SK-N-SH (cell line): ENCODE results near the gene PXDN. TPM values are rescaled to one million over a fixed set of nuclear protein-coding genes. Genes with fewer than 3 reads are reported as not detected.

Experiments used
- CTCF ChIA-PET: fragments of 300-600, 350-600 bp; formaldehyde crosslinking; extraction: SDS; loops from one replicate; lab custom pipeline; 2021; lab: Yijun Ruan, JAX
- POLR2A ChIA-PET: fragments of 350-600 bp; sonication (Branson Sonifier 250); formaldehyde crosslinking; extraction: SDS; loops from one replicate; lab custom pipeline; 2020; ENCODE audit warnings: antibody characterized with exemption, inconsistent platforms; lab: Yijun Ruan, JAX
- DNase-seq: peaks from one replicate; pipeline ENCODE4 v3.0.0; 2012
- H2AFZ ChIP-seq: fragments of 200-600 bp; sonication (generic); 2 replicates; pipeline ENCODE4 v1.8.1; 2016; ENCODE audit warnings: antibody characterized with exemption, mild to moderate bottlenecking, low read depth
- H3F3A ChIP-seq: fragments of 200-600 bp; sonication (generic); replicated peaks from 2 replicates; pipeline ENCODE3; 2016; ENCODE audit warnings: antibody characterized with exemption, mild to moderate bottlenecking; ENCODE audit not compliant: insufficient read depth
- H3K27ac ChIP-seq, 2 experiments: fragments of 200-500 bp in 1 of 2; fragments of 200-600 bp in 1 of 2; sonication (Bioruptor generic) in 1 of 2; sonication (generic), shearing (Covaris generic) in 1 of 2; 2 replicates each; pipeline versions ENCODE4 v1.5.1 to v1.6.1; 2014 to 2016; ENCODE audit warnings: low read depth in 2 of 2, inconsistent platforms in 1 of 2, low read length in 1 of 2, mild to moderate bottlenecking in 1 of 2, mixed read lengths in 1 of 2
- H3K27me3 ChIP-seq: fragments of 200-600 bp; sonication (generic), shearing (Covaris generic); 2 replicates; pipeline ENCODE4 v1.6.1; 2016; ENCODE audit warnings: mixed run types; ENCODE audit not compliant: insufficient read depth
- H3K36me3 ChIP-seq, 2 experiments: fragments of 200-500 bp in 1 of 2; fragments of 200-600 bp in 1 of 2; sonication (Bioruptor generic) in 1 of 2; sonication (generic) in 1 of 2; replicated peaks in 1 of 2; 2 replicates each; pipeline versions ENCODE3 to v1.5.1; 2014 to 2016; ENCODE audit warnings: low read length in 1 of 2, mild to moderate bottlenecking in 1 of 2; ENCODE audit not compliant: insufficient read depth in 2 of 2, control insufficient read depth in 1 of 2
- H3K4me1 ChIP-seq, 2 experiments: fragments of 200-500 bp in 1 of 2; fragments of 200-600 bp in 1 of 2; sonication (Bioruptor generic) in 1 of 2; sonication (generic), shearing (Covaris generic) in 1 of 2; 2 replicates each; pipeline versions ENCODE4 v1.5.1 to v1.6.1; 2014 to 2016; ENCODE audit warnings: low read depth in 1 of 2, low read length in 1 of 2, mixed run types in 1 of 2; ENCODE audit not compliant: insufficient read depth in 2 of 2, control insufficient read depth in 1 of 2
- H3K4me2 ChIP-seq: fragments of 200-600 bp; sonication (generic), shearing (Covaris generic); 2 replicates; pipeline ENCODE4 v1.6.1; 2017; ENCODE audit warnings: mixed run types
- H3K4me3 ChIP-seq, 2 experiments: fragments of 200-500 bp in 1 of 2; fragments of 200-600 bp in 1 of 2; sonication (Bioruptor generic) in 1 of 2; sonication (generic), shearing (Covaris generic) in 1 of 2; 2 replicates each; pipeline versions ENCODE4 v1.5.1 to v1.8.1; 2014 to 2016; ENCODE audit warnings: low read depth in 2 of 2, inconsistent platforms in 1 of 2, low read length in 1 of 2, mild to moderate bottlenecking in 1 of 2, mixed read lengths in 1 of 2, moderate library complexity in 1 of 2
- H3K79me2 ChIP-seq: fragments of 200-600 bp; sonication (generic); 2 replicates; pipeline ENCODE4 v1.8.1; 2017; ENCODE audit warnings: mild to moderate bottlenecking; ENCODE audit not compliant: insufficient read depth
- H3K9ac ChIP-seq: fragments of 200-600 bp; sonication (generic); 2 replicates; pipeline ENCODE4 v1.6.1; 2017; ENCODE audit warnings: mixed run types
- H3K9me2 ChIP-seq: fragments of 200-600 bp; sonication (generic); 2 replicates; pipeline ENCODE4 v1.6.1; 2017; ENCODE audit warnings: mixed run types
- H3K9me3 ChIP-seq: fragments of 200-600 bp; sonication (generic); 2 replicates; pipeline ENCODE4 v1.6.1; 2017; ENCODE audit warnings: mixed run types, mild to moderate bottlenecking, moderate library complexity
- H4K20me1 ChIP-seq: fragments of 200-600 bp; sonication (generic); 2 replicates; pipeline ENCODE4 v1.6.1; 2017; ENCODE audit warnings: mild to moderate bottlenecking, mixed run types; ENCODE audit not compliant: insufficient read depth
- EP300 ChIP-seq, 2 experiments: IDR thresholded peaks; 2 replicates each; pipeline versions ENCODE4 v1.4.0 to v1.6.1; 2012; ENCODE audit warnings: borderline replicate concordance in 1 of 2, low read depth in 1 of 2, low read length in 1 of 2
- EZH2phosphoT487 ChIP-seq: fragments of 200-600 bp; sonication (generic); IDR thresholded peaks from 2 replicates; pipeline ENCODE4 v1.6.1; 2017; ENCODE audit warnings: low read depth, mixed run types, mild to moderate bottlenecking, antibody characterized with exemption, moderate library complexity, borderline replicate concordance
- FOSL2 ChIP-seq: IDR thresholded peaks from 2 replicates; pipeline ENCODE4 v1.4.0; 2012; ENCODE audit warnings: low read depth, mild to moderate bottlenecking, moderate library complexity, borderline replicate concordance
- GABPA ChIP-seq: IDR thresholded peaks from 2 replicates; pipeline ENCODE4 v1.4.0; 2012; ENCODE audit warnings: low read depth, mild to moderate bottlenecking
- IRF3 ChIP-seq: fragments of 150-350 bp; IDR thresholded peaks from 2 replicates; pipeline ENCODE4 v1.6.1; 2016; ENCODE audit warnings: mild to moderate bottlenecking, low read depth, low read length
- JUND ChIP-seq: IDR thresholded peaks from 2 replicates; pipeline ENCODE4 v1.4.0; 2012
- MAX ChIP-seq: IDR thresholded peaks from 2 replicates; pipeline ENCODE4 v1.4.0; 2012; ENCODE audit warnings: low read depth
- MXI1 ChIP-seq: IDR thresholded peaks from 2 replicates; pipeline ENCODE4 v1.6.1; 2012; ENCODE audit warnings: mild to moderate bottlenecking, low read depth, low read length, improper control_type of control experiment
- NRF1 ChIP-seq: IDR thresholded peaks from 2 replicates; pipeline ENCODE4 v1.6.1; 2012; ENCODE audit warnings: low read depth, mild to moderate bottlenecking, low read length
- RAD21 ChIP-seq: IDR thresholded peaks from 2 replicates; pipeline ENCODE4 v1.6.1; 2012; ENCODE audit warnings: mild to moderate bottlenecking, low read length
- RCOR1 ChIP-seq: fragments of 150-350 bp; IDR thresholded peaks from 2 replicates; pipeline ENCODE4 v1.6.1; 2017; ENCODE audit warnings: antibody characterized with exemption, low read length
- REST ChIP-seq: IDR thresholded peaks from 2 replicates; pipeline ENCODE4 v1.6.1; 2012; ENCODE audit warnings: mild to moderate bottlenecking, low read depth, low read length, moderate library complexity
- SIN3A ChIP-seq: IDR thresholded peaks from 2 replicates; pipeline ENCODE4 v1.6.1; 2012; ENCODE audit warnings: low read depth, mild to moderate bottlenecking, low read length, moderate library complexity, borderline replicate concordance
- TAF1 ChIP-seq: IDR thresholded peaks from 2 replicates; pipeline ENCODE4 v1.6.1; 2012; ENCODE audit warnings: low read depth, mild to moderate bottlenecking, low read length, moderate library complexity, borderline replicate concordance
- TCF12 ChIP-seq: IDR thresholded peaks from 2 replicates; pipeline ENCODE4 v1.4.0; 2012
- WGBS: methylation state at CpG from one replicate; pipeline ENCODE4 v1.1.6; 2017; ENCODE audit warnings: low lambda C conversion rate; 5-methylcytosine and 5-hydroxymethylcytosine counted together
- polyA plus RNA-seq, 3 experiments: library from polyadenylated mRNA; depleted of rRNA; stranded (reverse); fragments of >200 nt; gene quantifications; 2 replicates each; pipeline ENCODE4 v1.2.3, GENCODE V29; 2012
- TF ChIP-seq, protein P1 (sequence below): IDR thresholded peaks from 2 replicates; pipeline ENCODE4; 2012
- TF ChIP-seq, protein P2 (sequence below): IDR thresholded peaks from 2 replicates; pipeline ENCODE4 v1.4.0; 2012; ENCODE audit warnings: low read depth, borderline replicate concordance
- TF ChIP-seq, protein P3 (sequence below): fragments of 150-350 bp; IDR thresholded peaks from 2 replicates; pipeline ENCODE4 v1.6.1; 2017; ENCODE audit warnings: antibody characterized with exemption, low read length, low read depth, borderline replicate concordance
- TF ChIP-seq, protein P4 (sequence below): IDR thresholded peaks from 2 replicates; pipeline ENCODE4 v1.4.0; 2012; ENCODE audit warnings: low read depth, borderline replicate concordance

The PXDN gene
- polyA plus RNA-seq, 1 of the 3 experiments (the other 2 are of a cell fraction), result 146 TPM

GRCh38 chr2:1661891-1662605, 82.3 kb downstream of the PXDN start:
- no peaks in the 10 kb centered on the region for H3F3A ChIP-seq
- peaks cover 0 to 21% of the 10 kb centered on the region in 2 experiments; a peak in 1 of 4 replicates for H3K4me1 ChIP-seq
- ChIA-PET POLR2A (no interaction called here), CTCF (interaction anchor here (0.8 to 3.6 kb wide), 6 partner anchors 13 to 89 kb away, joined by 3 to 15 read pairs (median 4); no protein-coding TSS in a partner anchor)
- no peak overlapping the region for H3K4me2 ChIP-seq
- DNase-seq, result no peak
- H3K9me3 ChIP-seq, result no peaks in the 10 kb centered on the region
- no peaks in the 10 kb centered on the region for H3K9me2 ChIP-seq
- H4K20me1 ChIP-seq, result no peaks in the 10 kb centered on the region
- no peak overlapping the region for H2AFZ ChIP-seq
- H3K36me3 ChIP-seq, result peaks cover 68 to 86% of the 10 kb centered on the region in 2 experiments
- no peaks in the 10 kb centered on the region for H3K27me3 ChIP-seq
- H3K9ac ChIP-seq, result no peak overlapping the region
- H3K27ac ChIP-seq, result no peak overlapping the region; a peak in 1 of 4 replicates
- peaks cover 3% of the 10 kb centered on the region; the same call in 1 of the 2 replicates for H3K79me2 ChIP-seq
- TF ChIP-seq REST (no peak), GABPA (no peak), RAD21 (no peak), FOSL2 (no peak), SIN3A (no peak), EP300 (IDR thresholded peaks at IDR 0.05; ENCODE audit: borderline replicate concordance in 1 of 2, low read depth in 1 of 2, low read length in 1 of 2) (no peak), RCOR1 (no peak), TAF1 (no peak), JUND (no peak), MXI1 (no peak), IRF3 (no peak), NRF1 (no peak), MAX (no peak), TCF12 (no peak), EZH2phosphoT487 (no peak)
- TF ChIP-seq, protein P1, sequence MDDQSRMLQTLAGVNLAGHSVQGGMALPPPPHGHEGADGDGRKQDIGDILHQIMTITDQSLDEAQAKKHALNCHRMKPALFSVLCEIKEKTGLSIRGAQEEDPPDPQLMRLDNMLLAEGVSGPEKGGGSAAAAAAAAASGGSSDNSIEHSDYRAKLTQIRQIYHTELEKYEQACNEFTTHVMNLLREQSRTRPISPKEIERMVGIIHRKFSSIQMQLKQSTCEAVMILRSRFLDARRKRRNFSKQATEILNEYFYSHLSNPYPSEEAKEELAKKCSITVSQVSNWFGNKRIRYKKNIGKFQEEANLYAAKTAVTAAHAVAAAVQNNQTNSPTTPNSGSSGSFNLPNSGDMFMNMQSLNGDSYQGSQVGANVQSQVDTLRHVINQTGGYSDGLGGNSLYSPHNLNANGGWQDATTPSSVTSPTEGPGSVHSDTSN, result no peak
- TF ChIP-seq, protein P2, sequence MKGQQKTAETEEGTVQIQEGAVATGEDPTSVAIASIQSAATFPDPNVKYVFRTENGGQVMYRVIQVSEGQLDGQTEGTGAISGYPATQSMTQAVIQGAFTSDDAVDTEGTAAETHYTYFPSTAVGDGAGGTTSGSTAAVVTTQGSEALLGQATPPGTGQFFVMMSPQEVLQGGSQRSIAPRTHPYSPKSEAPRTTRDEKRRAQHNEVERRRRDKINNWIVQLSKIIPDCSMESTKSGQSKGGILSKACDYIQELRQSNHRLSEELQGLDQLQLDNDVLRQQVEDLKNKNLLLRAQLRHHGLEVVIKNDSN, result no peak
- TF ChIP-seq, protein P3, sequence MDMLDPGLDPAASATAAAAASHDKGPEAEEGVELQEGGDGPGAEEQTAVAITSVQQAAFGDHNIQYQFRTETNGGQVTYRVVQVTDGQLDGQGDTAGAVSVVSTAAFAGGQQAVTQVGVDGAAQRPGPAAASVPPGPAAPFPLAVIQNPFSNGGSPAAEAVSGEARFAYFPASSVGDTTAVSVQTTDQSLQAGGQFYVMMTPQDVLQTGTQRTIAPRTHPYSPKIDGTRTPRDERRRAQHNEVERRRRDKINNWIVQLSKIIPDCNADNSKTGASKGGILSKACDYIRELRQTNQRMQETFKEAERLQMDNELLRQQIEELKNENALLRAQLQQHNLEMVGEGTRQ, result no peak
- TF ChIP-seq, protein P4, sequence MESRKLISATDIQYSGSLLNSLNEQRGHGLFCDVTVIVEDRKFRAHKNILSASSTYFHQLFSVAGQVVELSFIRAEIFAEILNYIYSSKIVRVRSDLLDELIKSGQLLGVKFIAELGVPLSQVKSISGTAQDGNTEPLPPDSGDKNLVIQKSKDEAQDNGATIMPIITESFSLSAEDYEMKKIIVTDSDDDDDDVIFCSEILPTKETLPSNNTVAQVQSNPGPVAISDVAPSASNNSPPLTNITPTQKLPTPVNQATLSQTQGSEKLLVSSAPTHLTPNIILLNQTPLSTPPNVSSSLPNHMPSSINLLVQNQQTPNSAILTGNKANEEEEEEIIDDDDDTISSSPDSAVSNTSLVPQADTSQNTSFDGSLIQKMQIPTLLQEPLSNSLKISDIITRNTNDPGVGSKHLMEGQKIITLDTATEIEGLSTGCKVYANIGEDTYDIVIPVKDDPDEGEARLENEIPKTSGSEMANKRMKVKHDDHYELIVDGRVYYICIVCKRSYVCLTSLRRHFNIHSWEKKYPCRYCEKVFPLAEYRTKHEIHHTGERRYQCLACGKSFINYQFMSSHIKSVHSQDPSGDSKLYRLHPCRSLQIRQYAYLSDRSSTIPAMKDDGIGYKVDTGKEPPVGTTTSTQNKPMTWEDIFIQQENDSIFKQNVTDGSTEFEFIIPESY, result no peak
- WGBS, result 95% methylated on average over 14 of the region's 19 CpGs
- no peak overlapping the region for H3K4me3 ChIP-seq
